H9 (cell line): ENCODE data around the gene SMARCD3. TPM values are rescaled to one million over a fixed set of nuclear protein-coding genes. Genes with fewer than 3 reads are reported as not detected.

Experiments used
- DNase-seq: peaks from one replicate; pipeline ENCODE4 v3.0.0-alpha.2; 2017
- H2AFZ ChIP-seq: one replicate; pipeline ENCODE4 v1.6.1; 2013; ENCODE audit warnings: mild to moderate bottlenecking, low read length, control low read depth, moderate library complexity
- H2AK5ac ChIP-seq: 2 replicates; pipeline ENCODE4 v1.6.1; 2013; ENCODE audit warnings: low read length, control low read depth, mixed read lengths; ENCODE audit not compliant: insufficient read length
- H2BK120ac ChIP-seq: one replicate; pipeline ENCODE4 v1.6.1; 2013; ENCODE audit warnings: low read depth, mild to moderate bottlenecking, low read length, control low read depth, inconsistent platforms; ENCODE audit not compliant: poor library complexity, severe bottlenecking
- H2BK12ac ChIP-seq: 2 replicates; pipeline ENCODE4 v1.6.1; 2013; ENCODE audit warnings: low read length, control low read depth, mixed read lengths, low read depth; ENCODE audit not compliant: insufficient read length
- H2BK15ac ChIP-seq: 2 replicates; pipeline ENCODE4 v1.6.1; 2013; ENCODE audit warnings: low read depth, low read length, control low read depth
- H2BK20ac ChIP-seq: one replicate; pipeline ENCODE4 v1.6.1; 2013; ENCODE audit warnings: low read depth, mild to moderate bottlenecking, low read length, control low read depth, inconsistent platforms; ENCODE audit not compliant: poor library complexity, severe bottlenecking
- H2BK5ac ChIP-seq: 2 replicates; pipeline ENCODE4 v1.6.1; 2013; ENCODE audit warnings: low read length, control low read depth, mixed read lengths; ENCODE audit not compliant: insufficient read length
- H3K14ac ChIP-seq: 2 replicates; pipeline ENCODE4 v1.6.1; 2013; ENCODE audit warnings: low read length, control low read depth; ENCODE audit not compliant: insufficient read depth
- H3K18ac ChIP-seq: 2 replicates; pipeline ENCODE4 v1.6.1; 2013; ENCODE audit warnings: low read depth, mild to moderate bottlenecking, mixed read lengths, low read length, control low read depth; ENCODE audit not compliant: insufficient read length
- H3K23ac ChIP-seq: 2 replicates; pipeline ENCODE4 v1.6.1; 2013; ENCODE audit warnings: low read length, control low read depth, mixed read lengths, low read depth; ENCODE audit not compliant: insufficient read length
- H3K23me2 ChIP-seq: 2 replicates; pipeline ENCODE4 v1.6.1; 2013; ENCODE audit warnings: low read depth, mild to moderate bottlenecking, mixed read lengths, low read length, control low read depth; ENCODE audit not compliant: insufficient read length, poor library complexity, severe bottlenecking
- H3K27ac ChIP-seq: 2 replicates; pipeline ENCODE4 v1.5.1; 2013; ENCODE audit warnings: low read length, control low read depth, mixed read lengths, low read depth; ENCODE audit not compliant: insufficient read length
- H3K27me3 ChIP-seq: 2 replicates; pipeline ENCODE4 v1.6.1; 2013; ENCODE audit warnings: low read length, control low read depth, inconsistent platforms; ENCODE audit not compliant: insufficient read depth
- H3K4ac ChIP-seq: 2 replicates; pipeline ENCODE4 v1.6.1; 2013; ENCODE audit warnings: low read depth, mild to moderate bottlenecking, control low read depth, inconsistent platforms, low read length, moderate library complexity
- H3K4me1 ChIP-seq: 2 replicates; pipeline ENCODE4 v1.6.1; 2013; ENCODE audit warnings: low read length, control low read depth, inconsistent platforms; ENCODE audit not compliant: insufficient read depth
- H3K4me2 ChIP-seq: 2 replicates; pipeline ENCODE4 v1.6.1; 2013; ENCODE audit warnings: low read length, control low read depth, mixed read lengths; ENCODE audit not compliant: insufficient read length, insufficient read depth
- H3K56ac ChIP-seq: 2 replicates; pipeline ENCODE4 v1.6.1; 2013; ENCODE audit warnings: low read depth, mild to moderate bottlenecking, mixed read lengths, low read length, control low read depth; ENCODE audit not compliant: insufficient read length
- H3K79me1 ChIP-seq: 2 replicates; pipeline ENCODE4 v1.6.1; 2013; ENCODE audit warnings: low read depth, mild to moderate bottlenecking, moderate library complexity, low read length, control low read depth, inconsistent platforms; ENCODE audit not compliant: insufficient read depth, poor library complexity, severe bottlenecking
- H3K79me2 ChIP-seq: 2 replicates; pipeline ENCODE4 v1.6.1; 2013; ENCODE audit warnings: low read length, control low read depth, inconsistent platforms; ENCODE audit not compliant: insufficient read depth
- H3K9ac ChIP-seq: 2 replicates; pipeline ENCODE4 v1.6.1; 2013; ENCODE audit warnings: low read length, control low read depth, mixed read lengths; ENCODE audit not compliant: insufficient read length; ENCODE audit errors: extremely low read depth
- H3K9me3 ChIP-seq: one replicate; pipeline ENCODE4 v1.6.1; 2013; ENCODE audit warnings: low read depth, low read length, inconsistent platforms; ENCODE audit not compliant: control insufficient read depth
- H3T11ph ChIP-seq: one replicate; pipeline ENCODE4 v1.6.1; 2013; ENCODE audit warnings: mild to moderate bottlenecking, low read length, control low read depth, inconsistent platforms
- H4K20me1 ChIP-seq: one replicate; pipeline ENCODE4 v1.6.1; 2013; ENCODE audit not compliant: control insufficient read depth, insufficient read length, insufficient read depth
- H4K5ac ChIP-seq: 2 replicates; pipeline ENCODE4 v1.6.1; 2013; ENCODE audit warnings: low read depth, mild to moderate bottlenecking, mixed read lengths, low read length, control low read depth; ENCODE audit not compliant: insufficient read length
- H4K8ac ChIP-seq: replicated peaks from 2 replicates; pipeline ENCODE4 v1.6.1; 2013; ENCODE audit warnings: low read length, control low read depth, mixed read lengths, low read depth; ENCODE audit not compliant: insufficient read length
- H4K91ac ChIP-seq: 2 replicates; pipeline ENCODE4 v1.6.1; 2013; ENCODE audit warnings: low read depth, mild to moderate bottlenecking, moderate library complexity, mixed read lengths, low read length, control low read depth; ENCODE audit not compliant: insufficient read length
- H3K27ac Mint-ChIP-seq, 3 experiments: 2 replicates in 2 of 3; 3 replicates in 1 of 3; pipeline ENCODE4 v1.8.0; 2020 to 2021; ENCODE audit warnings: mixed read lengths in 3 of 3, mild to moderate bottlenecking in 1 of 3, moderate library complexity in 1 of 3
- H3K27me3 Mint-ChIP-seq: 2 replicates; pipeline ENCODE4 v1.8.0; 2021; ENCODE audit warnings: low read depth, mild to moderate bottlenecking, moderate library complexity, mixed read lengths
- H3K36me3 Mint-ChIP-seq, 3 experiments: 2 replicates in 2 of 3; 3 replicates in 1 of 3; pipeline ENCODE4 v1.8.0; 2020 to 2021; ENCODE audit warnings: low read depth in 3 of 3, mixed read lengths in 3 of 3; ENCODE audit not compliant: insufficient read depth in 1 of 3
- H3K4me1 Mint-ChIP-seq, 2 experiments: 2 replicates each; pipeline ENCODE4 v1.8.0; 2020; ENCODE audit warnings: mixed read lengths in 2 of 2
- H3K4me3 Mint-ChIP-seq, 2 experiments: 2 replicates in 1 of 2; 3 replicates in 1 of 2; pipeline ENCODE4 v1.8.0; 2020 to 2021; ENCODE audit warnings: mild to moderate bottlenecking in 2 of 2, mixed read lengths in 2 of 2, moderate library complexity in 1 of 2
- H3K9me3 Mint-ChIP-seq, 2 experiments: 2 replicates in 1 of 2; 3 replicates in 1 of 2; pipeline ENCODE4 v1.8.0; 2020; ENCODE audit warnings: mild to moderate bottlenecking in 2 of 2, mixed read lengths in 2 of 2, moderate library complexity in 1 of 2
- WGBS: extraction: QIAGEN DNeasy Blood & Tissue Kit; methylation state at CpG from one replicate; pipeline ENCODE4 v1.1.7; 2013; ENCODE audit warnings: missing lambda C conversion rate, low lambda C conversion rate, mixed read lengths; ENCODE audit not compliant: insufficient read length; ENCODE audit errors: extremely low coverage; 5-methylcytosine and 5-hydroxymethylcytosine counted together
- long read RNA-seq: library from polyadenylated mRNA; unstranded; transcript quantifications from one replicate; pipeline ENCODE4 v2.0.0, GENCODE V29; 2020
- total RNA-seq: library from RNA; stranded (reverse); gene quantifications from 2 replicates; pipeline ENCODE4 v1.2.1, GENCODE V29; 2021
- TF ChIP-seq, protein P1 (sequence below): fragments of 200-600 bp; sonication (generic); conservative IDR thresholded peaks from 3 replicates; pipeline ENCODE4 v1.8.0; 2021; ENCODE audit warnings: antibody characterized with exemption, mild to moderate bottlenecking

SMARCD3 gene
- 4.7 and 5.0 TPM in 2 replicates for total RNA-seq
- long read RNA-seq, partial matches to known transcripts = 1 of 3 reads
- long read RNA-seq, other reads (novel, unspliced or antisense) = 2 of 3 reads

DNA sequence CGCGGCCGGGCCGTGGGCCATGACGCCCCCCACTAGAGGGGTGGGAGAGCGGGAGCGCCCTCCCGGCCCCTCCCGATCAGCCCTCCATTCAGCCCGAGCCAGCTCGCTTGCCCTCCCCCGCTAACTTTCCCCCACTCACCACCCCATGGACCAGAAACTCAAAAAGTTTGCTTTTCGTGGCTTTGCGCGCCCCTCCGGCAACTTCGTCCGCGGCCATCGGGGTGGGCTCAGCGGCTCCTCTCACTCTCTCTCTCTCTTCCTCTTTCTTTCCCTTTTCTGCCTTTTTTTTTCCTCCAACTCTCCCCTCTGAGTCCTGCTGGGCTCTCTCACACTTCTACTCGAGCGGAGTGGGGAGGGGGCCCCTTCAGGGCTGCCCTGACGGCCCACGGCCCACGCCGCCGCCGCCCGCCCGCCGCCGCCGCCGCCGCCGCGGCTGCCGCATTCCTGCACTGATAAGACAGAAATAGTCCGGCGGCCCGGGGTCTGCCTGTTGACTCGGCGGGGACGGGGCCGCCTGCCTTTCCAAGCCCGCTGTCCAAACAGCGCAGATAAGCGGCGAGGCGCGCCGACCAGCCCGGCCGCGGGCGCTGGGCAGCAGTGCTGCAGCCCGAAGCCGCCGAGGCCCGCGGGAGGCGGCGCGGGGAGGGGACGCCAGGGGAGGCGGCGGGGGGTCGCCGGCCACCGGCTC is at the start of gene SMARCD3:
SMARCD3 (minus strand) TSS at position 349 of the 688 bp plus-strand sequence; CDS start at position 217, 132 bp downstream.
- Histone ChIP-seq H4K5ac (no peak within 1 kb of the TSS), H3K79me2 (no peaks in the 10 kb centered on the region), H3K9me3 (no peaks in the 10 kb centered on the region), H4K8ac (no peak within 1 kb of the TSS), H3K27me3 (peaks cover 19% of the 10 kb centered on the region; the same call in 1 of the 2 replicates), H3K27ac (no peak within 1 kb of the TSS), H3K4ac (no peak within 1 kb of the TSS), H2BK20ac (no peak within 1 kb of the TSS), H3K4me2 (peak within 1 kb of the TSS; percentile 71), H3K18ac (no peak within 1 kb of the TSS), H3K23ac (no peak within 1 kb of the TSS), H2BK15ac (no peak within 1 kb of the TSS), H3K56ac (no peak within 1 kb of the TSS), H3K9ac (no peak within 1 kb of the TSS), H4K91ac (no peak within 1 kb of the TSS), H3K23me2 (peaks cover 22% of the 10 kb centered on the region), H2BK120ac (no peak within 1 kb of the TSS), H2BK5ac (no peak within 1 kb of the TSS), H3K79me1 (no peaks in the 10 kb centered on the region), H2AK5ac (no peak within 1 kb of the TSS), H3K14ac (no peak within 1 kb of the TSS), H3T11ph (no peak within 1 kb of the TSS), H3K4me1 (peaks cover 7% of the 10 kb centered on the region; the same call in 1 of the 2 replicates), H2BK12ac (no peak within 1 kb of the TSS), H2AFZ (no peak within 1 kb of the TSS), H4K20me1 (no peaks in the 10 kb centered on the region)
- DNase-seq = peak; percentile 61
- Mint-ChIP-seq H3K27ac (peak within 1 kb of the TSS in 1 of 3 experiments; percentile 52; a peak in 1 of 7 replicates), H3K27me3 (peaks cover 80% of the 10 kb centered on the region), H3K36me3 (no peaks in the 10 kb centered on the region), H3K4me3 (peak within 1 kb of the TSS; percentile 72 to 92), H3K4me1 (peaks cover 56 to 68% of the 10 kb centered on the region in 2 experiments), H3K9me3 (no peaks in the 10 kb centered on the region; a peak in 1 of 5 replicates)
- TF ChIP-seq, protein P1, sequence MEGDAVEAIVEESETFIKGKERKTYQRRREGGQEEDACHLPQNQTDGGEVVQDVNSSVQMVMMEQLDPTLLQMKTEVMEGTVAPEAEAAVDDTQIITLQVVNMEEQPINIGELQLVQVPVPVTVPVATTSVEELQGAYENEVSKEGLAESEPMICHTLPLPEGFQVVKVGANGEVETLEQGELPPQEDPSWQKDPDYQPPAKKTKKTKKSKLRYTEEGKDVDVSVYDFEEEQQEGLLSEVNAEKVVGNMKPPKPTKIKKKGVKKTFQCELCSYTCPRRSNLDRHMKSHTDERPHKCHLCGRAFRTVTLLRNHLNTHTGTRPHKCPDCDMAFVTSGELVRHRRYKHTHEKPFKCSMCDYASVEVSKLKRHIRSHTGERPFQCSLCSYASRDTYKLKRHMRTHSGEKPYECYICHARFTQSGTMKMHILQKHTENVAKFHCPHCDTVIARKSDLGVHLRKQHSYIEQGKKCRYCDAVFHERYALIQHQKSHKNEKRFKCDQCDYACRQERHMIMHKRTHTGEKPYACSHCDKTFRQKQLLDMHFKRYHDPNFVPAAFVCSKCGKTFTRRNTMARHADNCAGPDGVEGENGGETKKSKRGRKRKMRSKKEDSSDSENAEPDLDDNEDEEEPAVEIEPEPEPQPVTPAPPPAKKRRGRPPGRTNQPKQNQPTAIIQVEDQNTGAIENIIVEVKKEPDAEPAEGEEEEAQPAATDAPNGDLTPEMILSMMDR = no peak; the same call in 2 of the 3 replicates
- no CpG with 5 or more reads among the region's 71 CpGs for WGBS
